22Rv1 (cell line): Measurements from ENCODE around the gene PKHD1.

Source experiments
- CTCF ChIP-seq: fragments of 450-650 bp; IDR thresholded peaks from 2 replicates; pipeline ENCODE4 v1.5.1; 2017; ENCODE audit warnings: mild to moderate bottlenecking
- ZFX ChIP-seq: fragments of 450-650 bp; IDR thresholded peaks from 2 replicates; pipeline ENCODE4 v1.6.1; 2017; ENCODE audit warnings: antibody characterized with exemption, borderline replicate concordance

- no peak for TF ChIP-seq CTCF
- no peak for TF ChIP-seq ZFX
These were observed 259.8 kb downstream of the PKHD1 start for GRCh38 chr6:51827580-51827979.
